MCF 10A (cell line): Measurements from ENCODE around the gene INTS11. TPM values are rescaled to one million over a fixed set of nuclear protein-coding genes. Genes with fewer than 3 reads are reported as not detected.

Source experiments
- BruUV-seq: library from RNA; stranded (reverse); fragments of 400-500 nt; replicated peaks from 2 replicates; lab custom pipeline; 2021; lab: Mats Ljungman, UMichigan
- CTCF ChIA-PET: fragments of 300-600 bp; sonication (Branson Sonifier 250); formaldehyde crosslinking; extraction: SDS; loops from one replicate; lab custom pipeline; 2021; ENCODE audit warnings: antibody characterized with exemption, inconsistent platforms; lab: Yijun Ruan, JAX
- POLR2A ChIA-PET: fragments of 300-600, 350-650 bp; sonication (Branson Sonifier 250); formaldehyde crosslinking; extraction: SDS; loops from one replicate; lab custom pipeline; 2020; ENCODE audit warnings: antibody characterized with exemption, inconsistent platforms; lab: Yijun Ruan, JAX
- DNase-seq: peaks from one replicate; pipeline ENCODE4 v3.0.0-alpha.2; 2018; ENCODE audit not compliant: unreplicated experiment
- H3K27ac Mint-ChIP-seq: one replicate; pipeline ENCODE4 v1.8.0; 2022; ENCODE audit warnings: mild to moderate bottlenecking, low read depth, mixed read lengths; ENCODE audit not compliant: unreplicated experiment
- H3K27me3 Mint-ChIP-seq: one replicate; pipeline ENCODE4 v1.8.0; 2022; ENCODE audit warnings: mixed read lengths; ENCODE audit not compliant: insufficient read depth, unreplicated experiment
- H3K36me3 Mint-ChIP-seq: one replicate; pipeline ENCODE4 v1.8.0; 2022; ENCODE audit warnings: mild to moderate bottlenecking, moderate library complexity, mixed read lengths; ENCODE audit not compliant: insufficient read depth, unreplicated experiment
- H3K4me1 Mint-ChIP-seq: one replicate; pipeline ENCODE4 v1.8.0; 2022; ENCODE audit warnings: mixed read lengths; ENCODE audit not compliant: insufficient read depth, unreplicated experiment
- H3K4me3 Mint-ChIP-seq: one replicate; pipeline ENCODE4 v1.8.0; 2022; ENCODE audit warnings: mild to moderate bottlenecking, moderate library complexity, mixed read lengths; ENCODE audit not compliant: unreplicated experiment
- H3K9me3 Mint-ChIP-seq: one replicate; pipeline ENCODE4 v1.8.0; 2022; ENCODE audit warnings: mixed read lengths; ENCODE audit not compliant: unreplicated experiment
- CTCF ChIP-seq: fragments of 200-600 bp; IDR thresholded peaks from one replicate; pipeline ENCODE4 v1.8.0; 2022; ENCODE audit warnings: antibody characterized with exemption, mild to moderate bottlenecking; ENCODE audit not compliant: unreplicated experiment
- intact Hi-C: fragments of 100-400 bp; cut with micrococcal nuclease; formaldehyde crosslinking; loops from 2 replicates; pipeline ENCODE4 v1.14.1; 2022
- total RNA-seq: library from RNA; stranded (reverse); gene quantifications from 2 replicates; pipeline ENCODE4 v1.2.3, GENCODE V29; 2022

Gene INTS11
- total RNA-seq, 1 experiment from 2014 or later = 122 TPM

- H3K9me3 Mint-ChIP-seq = no peaks in the 10 kb centered on the region
Measured at GRCh38 chr1:1332031-1332755, 7.7 kb upstream of the INTS11 start.

GRCh38 chr1:1331068-1331965 lies 6.9 kb upstream of the INTS11 start, which contains the start of gene TAS1R3:
TSS of gene TAS1R3 (plus strand) at chr1:1331280. CDS start at chr1:1331346, 66 bp downstream.
- no peak for TF ChIP-seq CTCF
- ChIA-PET POLR2A (interaction anchor here (2.6 to 3.0 kb wide), 2 partner anchors 12 to 16 kb away, joined by 19 to 28 read pairs; partner anchors contain the start of gene DVL1), CTCF (interaction anchor here (1.3 kb wide), 1 partner anchor 17 kb away, joined by 3 read pairs; no protein-coding TSS in a partner anchor)
- no peaks in the 10 kb centered on the region for H3K27me3 Mint-ChIP-seq
- peaks cover under 1% of the 10 kb centered on the region for H3K4me1 Mint-ChIP-seq
- no peaks in the 10 kb centered on the region for H3K9me3 Mint-ChIP-seq
- intact Hi-C loops = no loop called here
- H3K36me3 Mint-ChIP-seq = peaks cover 44% of the 10 kb centered on the region
- BruUV-seq = no TSS peak
- peak; percentile 64 for DNase-seq
- H3K27ac Mint-ChIP-seq = no peak within 1 kb of the TSS
- H3K4me3 Mint-ChIP-seq = no peak within 1 kb of the TSS

More at GRCh38 chr1:1332031-1332755, 7.7 kb upstream of the INTS11 start:
- no TSS peak for BruUV-seq
- Mint-ChIP-seq H3K36me3 (peaks cover 44% of the 10 kb centered on the region), H3K4me1 (no peaks in the 10 kb centered on the region), H3K4me3 (peak overlapping the region; percentile 7), H3K27me3 (no peaks in the 10 kb centered on the region), H3K27ac (no peak overlapping the region)
- CTCF ChIA-PET = interaction anchor here (1.3 kb wide), 1 partner anchor 16 kb away, joined by 3 read pairs; no protein-coding TSS in a partner anchor
- DNase-seq = no peak
- POLR2A ChIA-PET = interaction anchor here (1.1 to 3.0 kb wide), 7 partner anchors 11 to 43 kb away, joined by 3 to 28 read pairs (median 5); partner anchors contain the start of genes AURKAIP1 and DVL1
- intact Hi-C loops = no loop called here
- TF ChIP-seq CTCF = no peak

GRCh38 chr1:1330366-1331067 lies 6.1 kb upstream of the INTS11 start:
- DNase-seq = no peak
- no peak for TF ChIP-seq CTCF
- H3K4me3 Mint-ChIP-seq = no peak overlapping the region
- ChIA-PET POLR2A (no interaction called here), CTCF (no interaction called here)
- no peaks in the 10 kb centered on the region for H3K9me3 Mint-ChIP-seq
- H3K36me3 Mint-ChIP-seq = peaks cover 42% of the 10 kb centered on the region
- intact Hi-C loops = no loop called here
- no TSS peak for BruUV-seq
- peaks cover 6% of the 10 kb centered on the region for H3K4me1 Mint-ChIP-seq
- no peak overlapping the region for H3K27ac Mint-ChIP-seq
- H3K27me3 Mint-ChIP-seq = no peaks in the 10 kb centered on the region
